Astrocyte of the spinal cord (primary cell): ENCODE data around the gene FGD6.
"Not testable (repeated sequence)": the region's sequence is repeated elsewhere in the genome, so short reads cannot be mapped to it uniquely, and the experiment has no call there.

ENCODE experiments used
- DNase-seq: peaks from one replicate; pipeline ENCODE4 v3.0.0; 2011; ENCODE audit warnings: low read depth, low spot score
- H3K4me3 ChIP-seq: 2 replicates; pipeline ENCODE4 v1.5.1; 2011; ENCODE audit warnings: low read depth, mild to moderate bottlenecking, low read length, moderate library complexity
- CTCF ChIP-seq: IDR thresholded peaks from 2 replicates; pipeline ENCODE4 v1.5.1; 2012; ENCODE audit warnings: low read depth, mild to moderate bottlenecking, low read length, inconsistent platforms
- in situ Hi-C: cut with HindIII; loops from 2 replicates; pipeline ENCODE4 v1.10.0; 2017; ENCODE audit warnings: low sequenced_read_pairs

The FGD6 gene

DNA sequence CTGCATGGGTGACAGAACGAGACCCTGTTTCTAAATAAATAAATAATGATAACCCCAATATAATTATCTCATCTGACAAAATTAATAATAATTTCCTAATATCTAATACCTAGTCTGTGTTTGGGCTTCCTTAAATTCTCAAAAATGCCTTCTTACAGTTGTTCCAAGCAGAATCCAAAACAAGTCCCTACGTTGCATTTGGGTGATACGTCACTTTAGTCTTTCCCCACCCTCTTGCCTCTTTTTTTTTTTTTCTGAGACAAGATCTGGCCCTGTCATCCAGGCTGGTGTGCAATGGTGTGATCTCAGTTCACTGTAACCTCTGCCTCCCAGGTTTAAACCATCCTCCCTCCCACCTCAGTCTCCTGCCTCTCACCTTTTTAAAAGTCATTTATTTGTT, 27.1 kb upstream of the FGD6 start:
- DNase-seq = no peak
- no peak for TF ChIP-seq CTCF
- in situ Hi-C loops = no loop called here
- H3K4me3 ChIP-seq = no peak overlapping the region

GRCh38 chr12:95243497-95244183, 26.4 kb upstream of the FGD6 start:
- in situ Hi-C loops = no loop called here
- no peak for TF ChIP-seq CTCF
- H3K4me3 ChIP-seq = no peak overlapping the region
- no peak for DNase-seq

- H3K4me3 ChIP-seq = no peak overlapping the region
- no peak for TF ChIP-seq CTCF
- no peak for DNase-seq
- in situ Hi-C loops = no loop called here
These were observed 24.7 kb upstream of the FGD6 start for GRCh38 chr12:95241761-95242506.

- DNase-seq, H3K4me3 ChIP-seq, in situ Hi-C loops: not testable (repeated sequence)
These were observed 23.9 kb upstream of the FGD6 start for GRCh38 chr12:95241138-95241537.

GRCh38 chr12:95240556-95240955, 23.3 kb upstream of the FGD6 start:
- H3K4me3 ChIP-seq = no peak overlapping the region
- in situ Hi-C loops = no loop called here
- no peak for TF ChIP-seq CTCF
- no peak for DNase-seq

DNA sequence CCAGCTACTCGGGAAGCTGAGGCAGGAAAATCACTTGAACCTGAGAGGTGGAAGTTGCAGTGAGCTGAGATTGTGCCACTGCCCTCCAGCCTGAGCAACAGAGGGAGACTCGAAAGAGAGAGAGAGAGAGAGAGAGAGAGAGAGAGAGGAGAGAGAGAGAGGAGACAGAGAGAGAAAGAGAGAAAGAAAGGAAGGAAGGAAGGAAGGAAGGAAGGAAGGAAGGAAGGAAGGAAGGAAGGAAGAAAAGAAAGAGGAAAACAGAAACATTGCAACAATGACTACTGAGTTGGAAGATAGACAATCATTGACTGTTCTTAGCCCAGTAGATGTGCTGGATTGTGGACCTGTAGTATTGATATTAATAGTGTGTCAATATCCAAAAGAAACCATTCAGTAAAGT, 22.6 kb upstream of the FGD6 start:
- H3K4me3 ChIP-seq, in situ Hi-C loops, DNase-seq: not testable (repeated sequence)

DNA sequence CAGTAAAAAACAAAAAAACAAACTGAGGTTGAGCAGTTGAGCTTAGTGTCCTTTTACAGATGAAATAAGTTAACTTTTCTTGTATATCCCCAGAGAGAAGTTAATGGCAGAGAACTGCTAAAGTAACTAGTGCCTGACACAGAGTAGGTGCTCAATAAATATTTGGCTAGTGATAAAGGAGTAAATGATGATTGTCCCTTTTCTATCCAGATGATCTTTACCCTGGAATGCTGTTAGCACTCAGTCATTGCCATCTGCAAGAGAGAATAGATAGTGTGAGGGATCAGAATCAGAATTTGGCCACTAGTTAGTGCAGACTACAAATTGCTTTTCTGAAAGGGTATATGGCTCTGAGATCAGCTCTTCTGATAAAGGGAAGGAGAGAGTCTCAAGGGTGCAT, 21.9 kb upstream of the FGD6 start:
- no peak overlapping the region for H3K4me3 ChIP-seq
- no peak for DNase-seq
- no peak for TF ChIP-seq CTCF
- in situ Hi-C loops = no loop called here

GRCh38 chr12:95238150-95238549, 20.9 kb upstream of the FGD6 start:
- in situ Hi-C loops = no loop called here
- no peak for TF ChIP-seq CTCF
- H3K4me3 ChIP-seq = no peak overlapping the region
- no peak for DNase-seq
